CD14-positive monocyte (primary cell): ENCODE data around the gene CEP128. TPM values are rescaled to one million over a fixed set of nuclear protein-coding genes. Genes with fewer than 3 reads are reported as not detected.

ENCODE experiments used
- DNase-seq, 3 donors: peaks; one replicate each; pipeline ENCODE4 v3.0.0-alpha.2; 2011 to 2022
- H2AFZ ChIP-seq: 2 replicates; pipeline ENCODE4 v1.6.0; 2012; ENCODE audit warnings: mild to moderate bottlenecking, low read depth, low read length, inconsistent platforms; ENCODE audit not compliant: insufficient read depth, poor library complexity, severe bottlenecking
- H3K27ac ChIP-seq, 2 donors: 1 replicate in 1 of 2; 2 replicates in 1 of 2; pipeline ENCODE4 v1.5.1; 2012 to 2013; ENCODE audit warnings: low read length in 2 of 2, control low read depth in 1 of 2, inconsistent platforms in 1 of 2, low read depth in 1 of 2, mild to moderate bottlenecking in 1 of 2
- H3K27me3 ChIP-seq, 2 donors: one replicate each; pipeline versions ENCODE4 v1.6.0 to v1.6.1; 2011 to 2013; ENCODE audit warnings: low read length in 2 of 2; ENCODE audit not compliant: control insufficient read depth in 2 of 2, insufficient read depth in 2 of 2
- H3K36me3 ChIP-seq, 2 donors: replicated peaks in 1 of 2; 1 replicate in 1 of 2; 2 replicates in 1 of 2; pipeline versions ENCODE4 v1.5.1 to v1.6.1; 2012 to 2013; ENCODE audit warnings: low read length in 2 of 2, control low read depth in 1 of 2, inconsistent platforms in 1 of 2, mild to moderate bottlenecking in 1 of 2; ENCODE audit not compliant: insufficient read depth in 2 of 2, control insufficient read depth in 1 of 2
- H3K4me1 ChIP-seq, 2 donors: 1 replicate in 1 of 2; 2 replicates in 1 of 2; pipeline versions ENCODE4 v1.5.1 to v1.6.1; 2012 to 2013; ENCODE audit warnings: low read length in 2 of 2, control low read depth in 1 of 2, inconsistent platforms in 1 of 2, mild to moderate bottlenecking in 1 of 2, moderate library complexity in 1 of 2; ENCODE audit not compliant: insufficient read depth in 2 of 2, control insufficient read depth in 1 of 2
- H3K4me2 ChIP-seq: replicated peaks from 2 replicates; pipeline ENCODE3; 2012; ENCODE audit warnings: low read length, moderate library complexity, mild to moderate bottlenecking; ENCODE audit not compliant: poor library complexity, severe bottlenecking; ENCODE audit errors: extremely low read depth
- H3K4me3 ChIP-seq, 3 experiments: fragments of 200-600 bp in 1 of 3; sonication (generic) in 1 of 3; replicated peaks in 1 of 3; 1 replicate in 2 of 3; 2 replicates in 1 of 3; pipeline ENCODE4 v1.5.1; 2011 to 2013; ENCODE audit warnings: low read length in 3 of 3, mild to moderate bottlenecking in 3 of 3, control low read depth in 2 of 3, low read depth in 2 of 3, inconsistent platforms in 1 of 3, moderate library complexity in 1 of 3
- H3K79me2 ChIP-seq: 2 replicates; pipeline ENCODE4 v1.6.0; 2012; ENCODE audit warnings: mild to moderate bottlenecking, control low read depth, inconsistent platforms, low read length, moderate library complexity; ENCODE audit not compliant: insufficient read depth
- H3K9ac ChIP-seq: 2 replicates; pipeline ENCODE4 v1.6.0; 2017; ENCODE audit warnings: low read length, mild to moderate bottlenecking; ENCODE audit not compliant: insufficient read depth, poor library complexity, severe bottlenecking
- H3K9me3 ChIP-seq, 2 donors: replicated peaks in 1 of 2; 1 replicate in 1 of 2; 2 replicates in 1 of 2; pipeline versions ENCODE4 v1.5.1 to v1.6.1; 2012 to 2013; ENCODE audit warnings: low read length in 2 of 2, control low read depth in 1 of 2; ENCODE audit not compliant: control insufficient read depth in 1 of 2, insufficient read depth in 1 of 2
- H4K20me1 ChIP-seq: 2 replicates; pipeline ENCODE4 v1.6.0; 2012; ENCODE audit warnings: mild to moderate bottlenecking, low read length, control low read depth, moderate library complexity; ENCODE audit not compliant: insufficient read depth
- H3K27ac Mint-ChIP-seq, 7 donors: one replicate each; pipeline ENCODE4 v1.8.0; 2020; ENCODE audit warnings: mild to moderate bottlenecking in 7 of 7, mixed read lengths in 7 of 7, moderate library complexity in 6 of 7, inconsistent platforms in 2 of 7
- H3K27me3 Mint-ChIP-seq, 3 donors: one replicate each; pipeline ENCODE4 v1.8.0; 2021 to 2022; ENCODE audit warnings: low read depth in 3 of 3, mild to moderate bottlenecking in 3 of 3, mixed read lengths in 3 of 3, moderate library complexity in 3 of 3, inconsistent platforms in 1 of 3
- H3K36me3 Mint-ChIP-seq, 2 donors: one replicate each; pipeline ENCODE4 v1.8.0; 2020; ENCODE audit warnings: mixed read lengths in 2 of 2, inconsistent platforms in 1 of 2, mild to moderate bottlenecking in 1 of 2
- H3K4me1 Mint-ChIP-seq: one replicate; pipeline ENCODE4 v1.8.0; 2020; ENCODE audit warnings: mild to moderate bottlenecking, mixed read lengths
- H3K4me3 Mint-ChIP-seq, 2 donors: one replicate each; pipeline ENCODE4 v1.8.0; 2020; ENCODE audit warnings: mild to moderate bottlenecking in 2 of 2, mixed read lengths in 2 of 2, moderate library complexity in 1 of 2
- H3K9me3 Mint-ChIP-seq, 7 donors: one replicate each; pipeline ENCODE4 v1.8.0; 2020 to 2022; ENCODE audit warnings: mixed read lengths in 7 of 7, mild to moderate bottlenecking in 6 of 7, moderate library complexity in 6 of 7, inconsistent platforms in 2 of 7
- WGBS: methylation state at CpG from one replicate; pipeline ENCODE4 v1.1.5; 2013; ENCODE audit warnings: missing lambda C conversion rate; ENCODE audit not compliant: insufficient coverage; 5-methylcytosine and 5-hydroxymethylcytosine counted together
- intact Hi-C, 2 donors: fragments of 100-400 bp; cut with micrococcal nuclease; formaldehyde crosslinking; loops; one replicate each; pipeline versions ENCODE4 v1.15.0 to v1.15.1; 2023
- polyA plus RNA-seq, 3 donors: library from polyadenylated mRNA; depleted of rRNA in 1 of 3; unstranded in 2 of 3; stranded (reverse) in 1 of 3; fragments of 300-500 nt in 2 of 3; fragments of >200 nt in 1 of 3; fragmentation: Illumina TruSeq in 2 of 3; gene quantifications; 1 replicate in 2 of 3; 2 replicates in 1 of 3; pipeline ENCODE4 v1.2.3, GENCODE V29; 2012 to 2021
- TF ChIP-seq, protein P1 (sequence below): fragments of 200-600 bp; IDR thresholded peaks from one replicate; pipeline ENCODE4 v1.8.0; 2022; ENCODE audit warnings: antibody characterized with exemption, mild to moderate bottlenecking

The CEP128 gene
- polyA plus RNA-seq, 3 donors, result 0.41 to 0.88 (median 0.62) TPM

DNA sequence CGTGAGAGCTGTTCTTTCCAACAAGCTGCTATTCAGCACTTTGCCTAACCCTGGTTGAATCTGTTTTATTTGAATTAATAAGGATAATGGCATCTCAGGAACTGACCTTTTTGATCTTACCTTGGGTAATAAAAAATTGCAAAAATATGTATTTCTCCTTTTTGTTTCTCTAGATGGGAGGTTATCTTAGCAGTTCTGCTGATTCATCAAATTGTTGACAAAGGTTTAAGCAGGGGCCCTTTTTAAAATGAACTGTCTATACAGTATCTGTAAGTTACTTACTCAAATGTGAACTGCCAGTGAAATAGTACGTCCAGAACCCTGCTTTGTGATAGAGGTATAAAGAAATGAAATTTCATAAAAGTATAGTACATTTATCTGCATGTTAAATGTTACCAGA, 14.6 kb upstream of the CEP128 start:
- Histone ChIP-seq H3K79me2 (no peaks in the 10 kb centered on the region), H4K20me1 (no peaks in the 10 kb centered on the region), H3K36me3 (no peaks in the 10 kb centered on the region), H3K4me2 (no peak overlapping the region), H3K9ac (no peak overlapping the region), H3K27ac (no peak overlapping the region), H3K4me3 (no peak overlapping the region), H3K4me1 (peaks cover 18 to 24% of the 10 kb centered on the region in 2 donors), H2AFZ (no peak overlapping the region), H3K27me3 (peaks cover 0 to 6% of the 10 kb centered on the region in 2 donors), H3K9me3 (no peaks in the 10 kb centered on the region)
- no peak overlapping the region for H3K27ac Mint-ChIP-seq
- TF ChIP-seq, protein P1, sequence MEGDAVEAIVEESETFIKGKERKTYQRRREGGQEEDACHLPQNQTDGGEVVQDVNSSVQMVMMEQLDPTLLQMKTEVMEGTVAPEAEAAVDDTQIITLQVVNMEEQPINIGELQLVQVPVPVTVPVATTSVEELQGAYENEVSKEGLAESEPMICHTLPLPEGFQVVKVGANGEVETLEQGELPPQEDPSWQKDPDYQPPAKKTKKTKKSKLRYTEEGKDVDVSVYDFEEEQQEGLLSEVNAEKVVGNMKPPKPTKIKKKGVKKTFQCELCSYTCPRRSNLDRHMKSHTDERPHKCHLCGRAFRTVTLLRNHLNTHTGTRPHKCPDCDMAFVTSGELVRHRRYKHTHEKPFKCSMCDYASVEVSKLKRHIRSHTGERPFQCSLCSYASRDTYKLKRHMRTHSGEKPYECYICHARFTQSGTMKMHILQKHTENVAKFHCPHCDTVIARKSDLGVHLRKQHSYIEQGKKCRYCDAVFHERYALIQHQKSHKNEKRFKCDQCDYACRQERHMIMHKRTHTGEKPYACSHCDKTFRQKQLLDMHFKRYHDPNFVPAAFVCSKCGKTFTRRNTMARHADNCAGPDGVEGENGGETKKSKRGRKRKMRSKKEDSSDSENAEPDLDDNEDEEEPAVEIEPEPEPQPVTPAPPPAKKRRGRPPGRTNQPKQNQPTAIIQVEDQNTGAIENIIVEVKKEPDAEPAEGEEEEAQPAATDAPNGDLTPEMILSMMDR, result no peak
- no CpG with 5 or more reads among the region's 2 CpGs for WGBS
- H3K36me3 Mint-ChIP-seq, result no peaks in the 10 kb centered on the region
- H3K4me3 Mint-ChIP-seq, result no peak overlapping the region
- peaks cover 0 to 3% (median 0%) of the 10 kb centered on the region in 7 donors for H3K9me3 Mint-ChIP-seq
- H3K4me1 Mint-ChIP-seq, result peaks cover 34% of the 10 kb centered on the region
- intact Hi-C loops, result loop anchor here in 1 of 2 donors (10.0 kb wide), 1 partner anchor 209 kb away; no protein-coding TSS in a partner anchor
- no peak for DNase-seq
- peaks cover 3 to 14% (median 12%) of the 10 kb centered on the region in 3 donors for H3K27me3 Mint-ChIP-seq

DNA sequence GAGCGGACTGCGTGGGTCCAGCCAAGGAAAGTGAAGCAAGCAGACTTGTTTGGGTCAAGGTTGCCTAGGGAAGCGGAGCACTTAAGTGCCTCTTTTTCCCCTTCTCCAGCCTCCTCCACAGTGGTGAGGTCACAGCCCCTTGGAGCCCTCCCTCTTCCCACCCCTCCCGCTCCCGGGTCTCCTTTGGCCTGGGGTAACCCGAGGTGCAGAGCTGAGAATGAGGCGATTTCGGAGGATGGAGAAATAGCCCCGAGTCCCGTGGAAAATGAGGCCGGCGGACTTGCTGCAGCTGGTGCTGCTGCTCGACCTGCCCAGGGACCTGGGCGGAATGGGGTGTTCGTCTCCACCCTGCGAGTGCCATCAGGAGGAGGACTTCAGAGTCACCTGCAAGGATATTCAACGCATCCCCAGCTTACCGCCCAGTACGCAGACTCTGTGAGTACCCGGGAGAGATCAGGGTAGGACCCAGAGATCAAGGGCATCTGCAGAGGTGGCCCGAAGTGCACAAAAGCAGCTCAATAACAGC, 13.9 kb upstream of the CEP128 start, which contains the start of gene TSHR:
Gene TSHR, plus strand, starts transcription at position 206 of the 526 bp plus-strand sequence. Its CDS starts 60 bp downstream, at position 266.
- peaks cover 34% of the 10 kb centered on the region for H3K4me1 Mint-ChIP-seq
- Histone ChIP-seq H3K9me3 (no peaks in the 10 kb centered on the region), H3K4me1 (peaks cover 18 to 24% of the 10 kb centered on the region in 2 donors), H3K27ac (no peak within 1 kb of the TSS), H4K20me1 (no peaks in the 10 kb centered on the region), H3K27me3 (peaks cover 0 to 6% of the 10 kb centered on the region in 2 donors), H2AFZ (peak within 1 kb of the TSS; percentile 96), H3K4me3 (peak within 1 kb of the TSS; percentile 49 to 79 (median 58)), H3K36me3 (no peaks in the 10 kb centered on the region), H3K79me2 (no peaks in the 10 kb centered on the region), H3K4me2 (peak within 1 kb of the TSS; percentile 98), H3K9ac (peak within 1 kb of the TSS; percentile 52)
- peak in 1 of 3 donors; percentile 13 for DNase-seq
- H3K36me3 Mint-ChIP-seq, result no peaks in the 10 kb centered on the region
- H3K27me3 Mint-ChIP-seq, result peaks cover 6 to 14% (median 12%) of the 10 kb centered on the region in 3 donors
- 55% methylated on average over 15 of the region's 21 CpGs for WGBS
- peak within 1 kb of the TSS; percentile 84 to 95 for H3K4me3 Mint-ChIP-seq
- TF ChIP-seq, protein P1, result no peak
- intact Hi-C loops, result loop anchor here in 1 of 2 donors (2.0 to 10.0 kb wide), 2 partner anchors 209 to 255 kb away; no protein-coding TSS in a partner anchor
- H3K27ac Mint-ChIP-seq, result peak within 1 kb of the TSS in 2 of 7 donors; percentile 42 to 83
- peaks cover 0 to 3% (median 0%) of the 10 kb centered on the region in 7 donors for H3K9me3 Mint-ChIP-seq
